GM20000 (cell line): ENCODE data around the gene ZFP30.
"Not testable (repeated sequence)": the region's sequence is repeated elsewhere in the genome, so short reads cannot be mapped to it uniquely, and the experiment has no call there.

Source experiments
- DNase-seq: peaks from one replicate; pipeline ENCODE4 v3.0.0; 2012; ENCODE audit warnings: low spot score
- CTCF ChIP-seq: IDR thresholded peaks from 2 replicates; pipeline ENCODE4 v1.5.1; 2012; ENCODE audit warnings: mild to moderate bottlenecking, control low read depth; ENCODE audit errors: extremely low read depth, missing control alignments

ZFP30 gene

GRCh38 chr19:37669450-37669914 is 14.2 kb upstream of the ZFP30 start:
- DNase-seq, result no peak
- no peak for TF ChIP-seq CTCF

GRCh38 chr19:37657157-37657556 is 1.9 kb upstream of the ZFP30 start:
- DNase-seq, result not testable (repeated sequence)

- TF ChIP-seq CTCF, result no peak
- peak; percentile 85 for DNase-seq
Measured at GRCh38 chr19:37655689-37656371, 565 bp upstream of the ZFP30 start.

- DNase-seq, result peak; percentile 62
- TF ChIP-seq CTCF, result no peak
Measured at GRCh38 chr19:37654629-37655300, 500 bp downstream of the ZFP30 start.

- no peak for TF ChIP-seq CTCF
- no peak for DNase-seq
Measured at GRCh38 chr19:37654118-37654517, 1.1 kb downstream of the ZFP30 start.

GRCh38 chr19:37635076-37636056 is 19.9 kb downstream of the ZFP30 start:
- no peak for DNase-seq
- no peak for TF ChIP-seq CTCF

GRCh38 chr19:37594982-37595382 is 60.3 kb downstream of the ZFP30 start:
- peak; percentile 46 for DNase-seq
- TF ChIP-seq CTCF, result no peak
